ENCODE results near the gene TRIM29.
A peak's percentile ranks its signal among the peaks of the same experiment; 100 is the strongest.

Gene TRIM29

GRCh38 chr11:120096369-120097191, 41.3 kb downstream of the TRIM29 start:
- DNase-seq, result no peak

- DNase-seq, result no peak
Measured at GRCh38 chr11:120095516-120095915, 42.4 kb downstream of the TRIM29 start.

DNA sequence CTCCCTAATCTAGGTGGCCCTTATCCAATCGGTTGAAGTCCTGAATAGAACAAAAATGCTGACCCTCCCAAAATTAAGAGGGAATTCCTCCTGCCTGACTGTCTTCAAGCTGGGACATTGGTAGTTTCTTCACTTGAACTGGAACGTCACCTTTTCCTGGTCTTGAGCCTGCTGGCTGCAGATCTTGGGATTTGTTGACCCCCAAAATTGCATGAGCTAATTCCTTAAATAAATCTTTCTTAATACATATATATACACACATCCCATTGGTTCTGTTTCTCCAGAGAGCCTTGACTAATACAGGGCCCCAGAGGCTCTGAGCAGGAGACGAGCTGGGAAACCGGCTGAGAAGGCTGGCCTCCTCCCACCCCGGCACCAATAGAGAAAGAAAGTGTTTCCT, 46.2 kb downstream of the TRIM29 start:
- no peak for DNase-seq

DNA sequence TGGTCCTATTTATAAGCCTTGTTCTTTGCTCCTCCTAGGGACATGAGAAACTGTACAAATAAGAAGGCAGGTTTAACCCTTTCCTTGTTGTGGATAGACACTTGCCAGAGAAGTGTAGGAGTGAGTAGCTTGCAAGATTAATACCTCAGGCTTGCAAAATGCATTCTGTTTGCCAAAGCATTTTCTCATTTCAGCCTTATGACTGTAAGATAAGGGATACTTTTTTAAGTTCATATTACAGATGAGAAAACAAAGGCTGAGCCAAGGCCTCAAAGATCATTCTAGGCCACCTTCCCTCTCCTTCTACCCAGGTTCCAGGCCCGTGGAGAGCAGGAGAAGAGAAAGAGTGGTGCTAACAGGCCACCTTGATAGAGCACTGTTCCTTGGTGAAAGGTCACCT, 46.8 kb downstream of the TRIM29 start:
- DNase-seq, result no peak

DNA sequence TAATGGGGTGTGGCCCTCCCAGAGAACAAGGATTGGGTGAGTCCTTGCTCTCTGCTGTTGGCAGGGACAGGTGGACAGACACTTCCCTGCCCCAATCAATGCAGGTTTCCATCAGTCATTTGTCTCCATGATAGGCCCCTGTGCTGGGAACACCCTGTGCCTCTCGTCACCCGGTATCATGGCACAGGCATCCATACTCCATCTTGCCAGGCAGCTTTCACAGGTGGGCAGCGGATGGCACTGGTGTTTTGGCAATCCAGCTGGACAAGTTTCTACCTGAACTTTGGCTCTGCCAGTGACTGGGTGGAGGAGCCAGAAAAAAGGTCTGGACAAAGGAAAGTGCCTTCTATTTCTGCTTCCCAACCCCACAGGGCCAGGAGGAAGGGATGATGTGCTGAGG, 47.5 kb downstream of the TRIM29 start:
- DNase-seq, result no peak

GRCh38 chr11:120089036-120090001, 48.6 kb downstream of the TRIM29 start:
- DNase-seq, result no peak

GRCh38 chr11:120088056-120088455, 49.9 kb downstream of the TRIM29 start:
- DNase-seq, result no peak

GRCh38 chr11:120086651-120087050, 51.3 kb downstream of the TRIM29 start:
- no peak for DNase-seq

DNA sequence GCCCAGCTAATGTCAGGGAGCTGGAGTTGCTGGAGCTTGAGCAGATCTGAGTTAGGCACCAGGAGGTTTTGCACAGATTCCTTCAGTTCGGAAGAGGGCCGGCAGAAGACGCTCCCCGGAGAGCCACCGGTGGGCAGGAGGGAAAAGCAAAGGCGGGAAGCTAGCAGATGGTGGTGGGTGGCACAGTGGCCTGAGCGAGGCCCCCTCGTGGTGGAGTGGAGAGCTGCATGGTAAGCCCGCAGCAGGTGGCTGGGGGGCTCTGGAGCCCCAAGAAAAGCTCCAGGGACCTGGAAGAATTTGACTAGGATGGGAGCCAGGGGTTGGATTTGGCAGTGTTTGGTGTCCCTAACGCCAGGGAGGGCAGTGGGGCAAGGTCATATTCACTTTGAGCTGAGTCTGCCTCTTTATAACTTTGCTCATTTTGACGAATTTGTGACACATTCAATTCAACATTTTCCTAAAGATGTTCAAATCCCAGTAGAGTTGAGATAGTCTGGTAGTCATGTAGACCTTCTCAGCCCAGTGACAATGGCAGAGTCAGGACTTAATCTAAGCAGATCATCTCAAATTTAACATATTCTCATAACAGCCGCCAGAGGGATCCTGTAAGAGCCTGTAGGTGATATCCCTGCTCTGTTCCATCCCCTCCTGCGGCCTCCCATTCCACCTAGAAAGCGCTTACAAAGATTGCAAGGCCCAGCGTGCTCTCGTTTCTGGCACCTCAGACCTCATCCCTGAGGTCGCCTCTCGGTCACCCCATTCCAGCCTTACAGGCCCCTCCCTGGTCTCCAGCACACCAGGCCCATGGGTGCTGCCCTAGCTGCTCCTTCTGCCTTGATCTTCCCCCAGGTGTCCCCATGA, 57.9 kb downstream of the TRIM29 start:
- DNase-seq, result no peak

DNA sequence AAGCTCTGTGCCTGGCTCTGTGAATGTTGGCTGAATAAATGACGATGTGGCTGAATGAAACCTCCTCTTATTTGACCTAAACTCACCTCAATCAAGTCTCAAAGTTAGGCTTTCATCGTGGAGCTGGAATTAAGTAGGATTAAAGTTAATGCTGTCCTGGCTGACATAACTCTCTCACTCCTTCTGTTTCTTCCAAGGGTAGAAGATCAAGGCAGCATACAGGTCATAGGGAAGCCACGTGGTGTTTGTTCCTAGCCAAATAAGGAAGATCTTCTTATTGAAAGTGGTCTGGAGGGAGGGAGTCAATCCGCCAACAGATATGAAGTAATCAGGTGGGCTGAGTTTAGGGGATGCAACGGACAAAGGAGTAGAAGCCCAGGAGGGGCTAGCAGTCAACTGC, 59.5 kb downstream of the TRIM29 start:
- no peak for DNase-seq

- no peak for DNase-seq
Measured at GRCh38 chr11:120074076-120074475, 63.8 kb downstream of the TRIM29 start.

- peak; percentile 66 for DNase-seq
Measured at GRCh38 chr11:120073196-120073595, 64.7 kb downstream of the TRIM29 start.

DNA sequence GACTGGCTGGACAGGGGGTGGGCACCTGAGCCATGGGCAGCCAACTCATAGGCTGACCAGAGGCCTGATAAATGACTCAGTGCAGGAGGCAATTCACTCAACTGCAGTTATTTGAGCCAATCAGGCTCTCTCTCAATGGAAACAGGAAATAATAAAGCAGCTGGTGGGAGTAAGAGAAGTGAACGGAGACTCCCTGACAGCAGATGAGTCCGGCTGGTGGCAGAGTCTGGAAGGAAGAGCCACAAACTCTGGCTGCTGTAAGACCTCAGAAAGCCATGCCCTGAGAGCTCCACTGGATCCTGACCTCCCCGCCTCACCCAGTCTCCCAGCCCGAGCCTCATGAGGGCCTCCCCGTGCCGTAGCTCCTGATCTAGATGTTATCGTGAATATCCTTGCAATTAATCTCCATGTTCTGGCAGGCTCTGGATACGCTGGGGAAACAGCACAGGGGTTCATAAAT, 69.8 kb downstream of the TRIM29 start:
- DNase-seq, result peak; percentile 42

- no peak for DNase-seq
Measured at GRCh38 chr11:120067438-120068113, 70.3 kb downstream of the TRIM29 start.

- DNase-seq, result no peak
Measured at GRCh38 chr11:120066738-120067437, 71.0 kb downstream of the TRIM29 start.

- no peak for DNase-seq
Measured at GRCh38 chr11:120065876-120066275, 72.0 kb downstream of the TRIM29 start.

DNA sequence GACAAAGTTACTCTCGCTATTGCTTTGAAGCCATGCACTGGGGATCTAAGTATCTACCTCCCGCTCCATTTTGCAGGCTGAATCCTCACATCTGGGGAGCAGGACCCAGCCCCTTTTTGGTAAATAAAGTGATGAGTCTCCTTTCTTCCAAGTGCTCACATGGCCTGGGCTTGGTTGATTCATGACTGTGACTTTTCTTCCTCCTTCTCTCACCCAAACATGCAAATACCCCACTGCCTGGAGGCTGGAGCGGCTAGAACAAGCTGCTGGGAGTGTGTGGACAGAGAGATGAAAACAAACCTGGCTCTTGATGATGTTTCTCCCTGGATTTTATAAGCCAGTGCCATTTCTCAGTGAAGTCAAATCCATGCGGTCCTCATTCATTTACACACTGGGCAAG, 72.7 kb downstream of the TRIM29 start:
- DNase-seq, result no peak

- no peak for DNase-seq
Measured at GRCh38 chr11:120064341-120064740, 73.6 kb downstream of the TRIM29 start.

DNA sequence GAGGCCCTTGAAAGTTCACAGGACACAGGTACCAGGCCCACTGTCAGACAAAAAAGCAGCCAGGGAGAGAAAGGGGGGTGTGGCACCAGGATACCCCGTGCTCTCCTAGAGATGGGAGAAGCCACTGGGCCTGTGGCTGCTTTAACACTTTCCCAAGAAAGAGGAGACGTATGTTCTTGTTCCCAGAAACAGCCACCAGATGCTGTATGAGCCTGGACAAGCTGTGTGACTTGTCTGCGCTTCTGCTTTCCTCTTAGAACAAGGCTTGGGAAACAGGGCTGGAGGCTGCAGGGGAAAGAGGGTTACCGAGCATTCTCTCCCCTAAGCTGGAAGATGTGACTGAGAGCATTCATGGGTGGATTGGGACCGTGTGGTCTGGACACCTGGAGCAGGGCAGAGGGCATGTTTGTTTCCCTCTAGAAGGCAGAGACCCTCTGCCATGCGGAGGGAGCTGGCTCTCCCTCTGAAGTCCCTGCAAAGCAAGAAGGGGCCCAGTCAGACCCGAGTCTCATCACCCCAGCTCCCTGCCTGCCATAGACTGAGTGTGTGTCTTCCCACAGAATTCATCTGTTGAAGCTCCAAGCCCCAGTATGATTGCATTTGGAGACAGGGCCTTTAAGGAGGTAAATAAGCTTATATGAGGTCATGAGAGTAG, 74.1 kb downstream of the TRIM29 start:
- no peak for DNase-seq

DNA sequence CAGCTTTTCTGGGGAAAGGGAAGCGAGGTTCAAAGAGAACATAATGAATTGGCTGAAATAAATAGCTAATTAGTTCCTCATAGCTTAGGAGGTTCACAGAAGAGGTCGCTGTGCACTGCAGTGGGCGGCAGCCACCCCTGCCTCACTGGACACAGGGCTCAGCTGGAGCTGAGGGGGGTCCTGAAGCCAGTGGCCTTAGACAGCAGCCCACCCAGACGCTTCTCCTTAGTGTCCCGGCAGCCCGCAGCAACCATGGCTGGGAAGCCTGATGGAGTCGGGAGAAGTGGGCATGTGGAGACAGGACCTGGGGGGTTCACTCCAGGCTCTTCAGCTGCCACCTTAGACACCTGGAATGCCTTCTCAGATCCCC, 75.4 kb downstream of the TRIM29 start:
- no peak for DNase-seq
